Measurements from ENCODE around the gene SPART.

- TF ChIP-seq CTCF (conservative IDR thresholded peaks at IDR 0.05) (no peak), ZFX (IDR thresholded peaks at IDR 0.05) (no peak)
Observed at GRCh38 chr13:36342715-36343114, 3.5 kb downstream of the SPART start.

All from C4-2B (cell line).